ENCODE results near the gene ID3.

ID3 gene

GRCh38 chr1:23529146-23530086 is 29.9 kb downstream of the ID3 start:
- in situ Hi-C loops (cut with MboI; ENCODE audit: low pct_unique_long_range_greater_than_20kb, low sequenced_read_pairs, unreplicated experiment) = loop anchor here (5.0 kb wide), 1 partner anchor 37 kb away; no protein-coding TSS in a partner anchor
- no peak for TF ChIP-seq CTCF (IDR thresholded peaks at IDR 0.05; ENCODE audit: extremely low read depth, insufficient read depth, missing control alignments)
- no peak for DNase-seq (ENCODE audit: low spot score)

GRCh38 chr1:23528250-23528978 is 30.9 kb downstream of the ID3 start:
- TF ChIP-seq CTCF (IDR thresholded peaks at IDR 0.05; ENCODE audit: extremely low read depth, insufficient read depth, missing control alignments) = no peak
- in situ Hi-C loops (cut with MboI; ENCODE audit: low pct_unique_long_range_greater_than_20kb, low sequenced_read_pairs, unreplicated experiment) = no loop called here
- peak; percentile 63 for DNase-seq (ENCODE audit: low spot score)

GRCh38 chr1:23527900-23528249 is 31.4 kb downstream of the ID3 start:
- DNase-seq (ENCODE audit: low spot score) = no peak
- in situ Hi-C loops (cut with MboI; ENCODE audit: low pct_unique_long_range_greater_than_20kb, low sequenced_read_pairs, unreplicated experiment) = no loop called here
- no peak for TF ChIP-seq CTCF (IDR thresholded peaks at IDR 0.05; ENCODE audit: extremely low read depth, insufficient read depth, missing control alignments)

- in situ Hi-C loops (cut with MboI; ENCODE audit: low pct_unique_long_range_greater_than_20kb, low sequenced_read_pairs, unreplicated experiment) = no loop called here
- no peak for DNase-seq (ENCODE audit: low spot score)
- no peak for TF ChIP-seq CTCF (IDR thresholded peaks at IDR 0.05; ENCODE audit: extremely low read depth, insufficient read depth, missing control alignments)
Observed at GRCh38 chr1:23527366-23527765, 31.9 kb downstream of the ID3 start.

- in situ Hi-C loops (cut with MboI; ENCODE audit: low pct_unique_long_range_greater_than_20kb, low sequenced_read_pairs, unreplicated experiment) = no loop called here
Observed at GRCh38 chr1:23526329-23527041, 32.8 kb downstream of the ID3 start.

More at GRCh38 chr1:23526329-23527041, 32.8 kb downstream of the ID3 start:
- no peak for TF ChIP-seq CTCF (IDR thresholded peaks at IDR 0.05; ENCODE audit: extremely low read depth, insufficient read depth, missing control alignments)
- no peak for DNase-seq (ENCODE audit: low spot score)

Measured in GM13977 (cell line).